NCI-H69 (cell line): Measurements from ENCODE around the gene NDOR1.

ENCODE experiments used
- DNase-seq: peaks from one replicate; lab custom pipeline; 2025; lab: John Stamatoyannopoulos, UW

Gene NDOR1

DNA sequence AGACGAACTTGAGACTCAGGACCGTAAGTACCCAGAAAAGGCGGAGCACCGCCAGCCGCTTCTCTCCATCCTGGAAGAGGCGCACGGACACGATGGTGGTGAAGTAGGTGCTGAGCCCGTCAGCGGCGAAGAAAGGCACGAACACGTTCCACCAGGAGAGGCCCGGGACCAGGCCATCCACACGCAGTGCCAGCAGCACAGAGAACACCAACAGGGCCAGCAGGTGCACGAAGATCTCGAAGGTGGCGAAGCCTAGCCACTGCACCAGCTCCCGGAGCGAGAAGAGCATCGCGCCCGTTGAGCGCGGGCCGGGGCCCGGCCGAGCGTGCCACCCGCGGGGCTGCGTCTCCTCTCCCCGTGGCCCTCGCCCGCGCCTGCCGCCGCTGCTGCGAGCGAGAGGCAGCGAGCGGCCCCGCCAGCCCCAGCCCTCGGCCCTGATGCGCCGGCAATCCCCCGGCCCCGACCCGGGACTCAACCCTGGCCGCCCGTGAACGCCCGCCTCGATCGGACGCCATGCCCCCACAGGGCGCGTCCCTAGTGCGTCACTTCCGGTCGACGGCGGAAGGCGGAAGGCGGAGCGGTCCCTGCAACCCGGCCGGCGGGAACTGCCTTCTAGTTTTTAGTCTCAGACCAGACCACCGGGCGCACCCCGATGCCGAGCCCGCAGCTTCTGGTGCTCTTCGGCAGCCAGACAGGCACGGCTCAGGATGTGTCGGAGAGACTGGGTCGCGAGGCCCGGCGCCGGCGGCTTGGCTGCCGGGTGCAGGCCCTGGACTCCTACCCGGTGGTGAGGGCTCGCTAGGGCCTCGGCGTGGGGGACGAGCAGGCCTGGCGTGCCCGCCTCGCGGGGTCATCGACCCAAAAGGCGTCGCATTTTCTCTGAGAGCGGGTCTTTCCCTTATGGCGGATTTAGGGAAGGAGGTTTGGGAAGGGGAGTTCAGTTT lies at the start of gene NDOR1, which contains the start of gene TMEM203:
Gene NDOR1 (plus strand): TSS at position 575 of the 944 bp plus-strand sequence. CDS start 78 bp downstream, at position 653.
Gene TMEM203 (minus strand): TSS at position 523 of the 944 bp plus-strand sequence. CDS start 234 bp downstream, at position 289.
- DNase-seq: peak; percentile 92

DNA sequence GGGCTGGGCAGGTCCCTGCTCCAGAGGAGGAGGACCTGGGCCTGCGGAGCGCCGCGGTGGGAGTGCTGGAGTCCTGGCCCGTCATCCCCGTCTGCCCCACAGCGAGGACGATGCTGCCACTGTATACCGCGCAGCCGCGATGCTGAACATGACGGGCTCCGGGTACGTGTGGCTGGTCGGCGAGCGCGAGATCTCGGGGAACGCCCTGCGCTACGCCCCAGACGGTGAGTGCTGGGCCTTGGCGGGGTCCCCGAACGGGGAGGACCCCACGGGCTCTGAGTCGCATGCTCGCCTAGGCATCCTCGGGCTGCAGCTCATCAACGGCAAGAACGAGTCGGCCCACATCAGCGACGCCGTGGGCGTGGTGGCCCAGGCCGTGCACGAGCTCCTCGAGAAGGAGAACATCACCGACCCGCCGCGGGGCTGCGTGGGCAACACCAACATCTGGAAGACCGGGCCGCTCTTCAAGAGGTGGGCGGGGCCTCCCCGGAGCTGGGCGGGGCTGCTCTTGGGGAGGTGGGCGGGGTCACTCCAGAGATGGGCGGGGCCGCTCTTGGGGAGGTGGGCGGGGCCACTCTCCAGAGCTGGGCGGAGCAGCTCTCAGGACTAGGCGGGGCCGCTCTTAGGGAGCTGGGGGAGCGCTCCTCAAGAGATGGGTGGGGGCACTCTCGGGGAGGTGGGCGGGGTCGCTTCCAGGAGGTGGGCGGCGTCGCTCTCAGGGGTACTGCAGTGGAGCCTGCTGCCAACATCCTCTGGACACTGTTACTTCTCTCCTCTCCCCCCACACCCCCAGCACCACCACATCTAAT lies 48.7 kb upstream of the NDOR1 start:
- peak; percentile 78 for DNase-seq

DNA sequence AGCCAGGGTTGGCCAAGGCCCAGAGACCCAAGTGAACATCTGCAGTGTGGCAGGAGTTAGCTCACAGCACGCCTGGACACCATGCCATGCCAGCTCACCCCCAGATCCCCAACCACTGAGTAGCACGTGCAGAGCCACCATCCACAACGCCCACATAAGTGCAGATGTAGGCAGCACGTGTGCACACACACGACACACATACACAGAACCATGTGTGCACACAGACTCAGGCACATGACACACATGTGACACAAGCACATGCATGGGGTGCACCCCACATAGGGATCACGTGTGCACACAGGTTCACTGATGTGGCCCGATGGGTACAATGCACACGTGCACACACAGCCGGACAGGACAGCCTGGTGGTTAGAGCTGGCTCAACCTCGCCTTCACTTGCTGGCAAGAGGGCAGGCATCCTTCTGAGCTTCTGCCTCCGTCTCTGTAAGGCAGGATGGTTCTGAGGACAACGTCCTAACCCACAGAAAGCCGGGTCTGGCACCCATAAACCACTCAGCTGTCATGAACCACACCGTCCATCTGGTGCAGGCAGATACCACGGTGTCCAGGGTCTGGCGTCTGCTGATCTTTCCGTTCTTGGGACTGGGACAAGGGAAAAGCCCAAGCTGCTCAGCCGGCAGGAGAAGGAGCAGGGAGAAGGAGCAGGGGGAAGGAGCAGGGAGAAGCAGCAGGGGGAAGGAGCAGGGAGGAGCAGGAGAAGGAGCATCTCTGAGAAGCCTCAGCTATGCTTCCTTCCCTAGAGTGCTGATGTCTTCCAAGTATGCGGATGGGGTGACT lies 47.7 kb upstream of the NDOR1 start:
- no peak for DNase-seq

DNA sequence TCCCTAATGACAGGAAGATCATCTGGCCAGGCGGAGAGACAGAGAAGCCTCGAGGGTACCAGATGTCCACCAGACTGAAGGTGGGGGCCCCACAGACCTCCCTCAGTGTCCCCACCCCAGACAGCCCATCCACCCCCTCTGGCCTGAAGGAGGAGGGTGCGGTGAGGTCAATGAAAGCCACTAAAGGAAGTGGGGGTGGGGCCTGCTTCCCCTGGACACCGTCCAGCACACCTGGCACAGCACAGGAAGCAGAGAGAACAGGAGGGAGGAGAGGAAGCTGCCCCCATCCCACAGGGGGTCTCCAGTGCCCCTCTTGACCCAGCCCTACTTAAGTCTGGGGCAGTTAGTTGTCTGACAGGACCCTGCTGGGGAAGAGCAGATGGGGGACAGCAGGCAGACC lies 46.9 kb upstream of the NDOR1 start:
- peak; percentile 72 for DNase-seq

DNA sequence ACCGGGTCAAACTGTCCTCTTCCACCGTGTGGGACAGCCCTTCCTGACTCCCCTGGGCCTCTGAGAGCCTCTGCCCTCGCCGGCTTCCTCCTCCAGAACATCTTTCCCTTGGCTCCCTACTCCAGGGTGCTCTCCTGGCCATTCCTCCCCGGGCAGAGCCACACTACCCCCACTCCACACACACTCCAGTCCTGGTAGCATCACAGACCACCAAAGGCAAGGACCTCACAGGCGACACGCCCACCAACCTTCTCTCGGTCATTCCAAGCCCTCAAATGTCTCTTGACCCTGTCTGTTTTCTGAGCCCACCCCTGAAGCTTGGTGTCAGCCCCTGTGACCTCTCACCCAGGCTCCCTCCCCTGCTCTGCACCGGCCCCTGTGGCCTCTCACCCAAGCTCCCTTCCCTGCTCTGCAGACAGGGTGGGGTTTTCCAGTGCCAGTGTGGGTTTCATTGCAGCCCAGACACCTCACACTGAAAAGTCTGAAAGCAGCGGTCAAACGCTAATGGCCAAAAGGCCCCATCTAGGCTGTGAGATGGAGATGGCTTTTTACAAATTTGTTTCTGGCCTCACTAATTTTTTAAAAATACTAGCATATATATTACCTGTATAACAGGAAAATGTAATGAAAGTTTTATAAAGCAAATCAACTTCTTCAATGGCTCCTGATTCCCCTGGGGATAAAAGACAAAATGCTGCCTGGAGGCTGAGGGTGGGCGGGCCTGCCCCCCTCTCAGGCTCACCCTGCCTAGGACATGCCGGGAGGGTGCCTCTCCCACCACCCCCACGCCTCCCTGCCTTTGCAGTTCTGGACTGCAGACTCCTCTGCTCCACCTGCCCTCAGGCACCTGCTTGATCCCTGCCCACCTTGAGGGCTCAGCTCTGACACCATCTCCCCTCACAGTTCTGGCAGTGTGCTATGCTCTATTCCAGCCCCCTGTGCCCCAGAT lies 46.1 kb upstream of the NDOR1 start:
- no peak for DNase-seq

DNA sequence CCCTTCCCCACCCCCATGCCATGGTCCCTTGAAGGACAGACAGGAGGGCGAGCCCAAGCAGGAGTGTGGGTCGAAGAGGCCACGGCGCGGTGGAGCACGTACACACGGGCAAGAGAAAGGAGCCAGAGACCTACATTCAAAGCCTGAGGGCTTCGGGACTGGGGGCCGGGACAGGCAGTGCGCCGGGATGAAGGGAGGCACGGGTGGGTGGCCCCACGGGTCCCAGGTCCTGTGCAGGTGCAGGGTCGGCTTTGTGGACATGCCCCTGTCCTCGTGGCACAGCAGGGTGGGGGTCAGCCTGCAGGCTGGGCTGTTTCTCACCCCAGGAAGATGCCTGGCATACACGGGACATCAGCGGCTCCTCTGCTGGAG lies 45.5 kb upstream of the NDOR1 start:
- no peak for DNase-seq

DNA sequence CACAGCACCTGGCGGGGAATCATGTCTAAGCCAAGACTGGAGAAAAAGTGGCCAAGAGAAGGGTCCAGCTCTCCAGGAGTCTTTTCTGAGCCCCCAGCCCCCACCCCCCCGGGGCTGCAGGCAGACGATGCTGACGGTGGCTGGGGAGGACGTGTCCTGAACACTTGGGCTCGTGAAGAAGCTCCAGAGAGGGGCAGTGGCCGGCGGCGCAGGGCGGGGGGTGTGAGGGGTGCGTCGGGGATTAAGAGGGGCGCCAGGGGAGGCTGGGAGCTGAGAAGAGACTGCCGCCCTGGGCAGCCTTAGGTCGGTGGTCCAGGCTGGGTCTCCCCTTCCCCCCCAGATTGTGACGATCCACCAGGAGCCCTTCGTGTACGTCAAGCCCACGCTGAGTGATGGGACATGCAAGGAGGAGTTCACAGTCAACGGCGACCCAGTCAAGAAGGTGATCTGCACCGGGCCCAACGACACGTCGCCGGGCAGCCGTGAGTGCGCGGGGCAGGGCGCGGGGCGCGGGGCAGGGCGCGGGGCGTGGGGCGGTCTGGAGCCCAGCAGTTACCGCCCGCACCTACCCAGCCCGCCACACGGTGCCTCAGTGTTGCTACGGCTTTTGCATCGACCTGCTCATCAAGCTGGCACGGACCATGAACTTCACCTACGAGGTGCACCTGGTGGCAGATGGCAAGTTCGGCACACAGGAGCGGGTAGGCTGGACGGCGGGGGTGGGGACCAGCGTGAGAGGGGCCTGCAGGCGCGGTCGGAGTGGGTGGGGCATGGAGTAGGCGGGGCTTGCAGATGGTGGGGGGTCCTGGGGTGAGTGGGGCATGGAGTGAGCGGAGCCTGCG lies 44.6 kb upstream of the NDOR1 start:
- DNase-seq: peak; percentile 93

DNA sequence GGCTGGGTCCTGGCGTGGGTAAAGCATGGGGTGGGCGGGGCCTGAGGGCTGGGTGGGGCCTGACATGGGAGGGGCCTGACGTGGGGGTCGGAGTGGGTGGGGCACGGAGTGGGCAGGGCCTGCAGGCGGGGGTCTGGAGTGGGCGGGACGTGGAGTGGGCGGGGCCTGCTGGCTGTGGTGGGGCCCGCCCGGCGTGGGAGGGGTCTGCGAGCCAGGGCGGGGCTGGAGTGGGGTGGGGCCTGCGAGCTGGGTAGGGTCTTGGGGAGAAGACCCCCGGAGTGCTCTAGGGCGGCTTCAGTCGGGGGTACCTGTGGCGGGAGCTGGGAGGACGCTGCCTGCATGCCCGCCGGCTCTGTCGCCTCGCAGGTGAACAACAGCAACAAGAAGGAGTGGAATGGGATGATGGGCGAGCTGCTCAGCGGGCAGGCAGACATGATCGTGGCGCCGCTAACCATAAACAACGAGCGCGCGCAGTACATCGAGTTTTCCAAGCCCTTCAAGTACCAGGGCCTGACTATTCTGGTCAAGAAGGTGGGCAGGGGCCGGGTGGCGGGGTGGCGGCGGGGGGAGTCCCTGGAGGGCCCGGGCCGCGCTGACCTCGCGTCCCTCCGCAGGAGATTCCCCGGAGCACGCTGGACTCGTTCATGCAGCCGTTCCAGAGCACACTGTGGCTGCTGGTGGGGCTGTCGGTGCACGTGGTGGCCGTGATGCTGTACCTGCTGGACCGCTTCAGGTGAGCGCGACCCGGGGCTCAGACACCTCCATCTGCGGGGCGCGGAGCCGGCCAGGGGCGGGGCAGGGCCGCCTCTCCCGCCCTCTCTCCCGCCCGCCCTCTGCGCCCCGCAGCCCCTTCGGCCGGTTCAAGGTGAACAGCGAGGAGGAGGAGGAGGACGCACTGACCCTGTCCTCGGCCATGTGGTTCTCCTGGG lies 43.7 kb upstream of the NDOR1 start:
- peak; percentile 83 for DNase-seq

DNA sequence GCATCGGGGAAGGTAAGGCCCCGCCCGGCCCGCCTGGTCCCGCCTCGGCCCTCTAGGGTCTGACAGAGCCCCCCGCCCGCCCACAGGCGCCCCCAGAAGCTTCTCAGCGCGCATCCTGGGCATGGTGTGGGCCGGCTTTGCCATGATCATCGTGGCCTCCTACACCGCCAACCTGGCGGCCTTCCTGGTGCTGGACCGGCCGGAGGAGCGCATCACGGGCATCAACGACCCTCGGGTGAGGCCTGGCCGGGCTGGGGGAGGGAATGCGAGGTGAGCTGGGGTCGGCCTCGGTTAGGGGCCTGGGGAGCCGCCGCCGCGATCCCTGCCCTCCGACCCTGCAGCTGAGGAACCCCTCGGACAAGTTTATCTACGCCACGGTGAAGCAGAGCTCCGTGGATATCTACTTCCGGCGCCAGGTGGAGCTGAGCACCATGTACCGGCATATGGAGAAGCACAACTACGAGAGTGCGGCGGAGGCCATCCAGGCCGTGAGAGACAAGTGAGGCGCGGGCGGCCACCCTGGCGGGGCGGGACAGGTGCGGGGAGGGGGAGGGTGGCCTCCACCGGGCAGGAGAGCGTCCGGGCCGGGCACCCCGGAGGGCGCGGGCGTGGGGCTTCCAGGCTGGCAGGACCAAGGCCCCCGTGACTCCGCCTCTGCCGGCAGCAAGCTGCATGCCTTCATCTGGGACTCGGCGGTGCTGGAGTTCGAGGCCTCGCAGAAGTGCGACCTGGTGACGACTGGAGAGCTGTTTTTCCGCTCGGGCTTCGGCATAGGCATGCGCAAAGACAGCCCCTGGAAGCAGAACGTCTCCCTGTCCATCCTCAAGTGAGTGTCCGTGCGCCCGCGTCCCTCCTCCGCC lies 42.8 kb upstream of the NDOR1 start:
- DNase-seq: peak; percentile 74

DNA sequence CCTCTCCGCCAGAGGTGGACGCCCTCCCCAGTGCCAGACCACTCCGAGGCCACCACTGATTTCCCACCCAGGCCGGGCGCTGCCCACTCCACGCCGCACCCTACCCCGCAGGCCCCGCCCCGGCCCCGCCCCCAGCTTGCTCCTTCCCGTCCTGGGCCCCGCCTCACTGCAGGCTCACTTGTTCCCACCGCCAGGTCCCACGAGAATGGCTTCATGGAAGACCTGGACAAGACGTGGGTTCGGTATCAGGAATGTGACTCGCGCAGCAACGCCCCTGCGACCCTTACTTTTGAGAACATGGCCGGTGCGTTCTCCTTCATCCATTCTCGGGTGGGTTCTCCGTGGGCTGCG lies 42.2 kb upstream of the NDOR1 start:
- no peak for DNase-seq

DNA sequence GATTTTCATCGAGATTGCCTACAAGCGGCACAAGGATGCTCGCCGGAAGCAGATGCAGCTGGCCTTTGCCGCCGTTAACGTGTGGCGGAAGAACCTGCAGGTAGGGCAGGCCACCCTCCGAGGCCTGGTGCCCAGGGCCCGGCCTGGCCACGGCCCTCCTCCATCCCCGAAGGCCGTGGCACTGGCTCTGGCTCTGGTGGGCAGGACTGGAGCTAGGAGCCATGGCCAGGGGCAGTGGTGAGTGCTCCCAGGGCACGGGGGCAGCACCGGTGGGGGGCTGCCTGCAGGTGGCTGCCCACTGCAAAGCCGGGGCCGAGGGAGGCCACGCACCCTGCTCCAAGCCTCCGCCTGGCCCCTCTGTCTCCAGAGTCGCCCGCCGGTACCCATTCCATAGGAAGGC lies 41.7 kb upstream of the NDOR1 start:
- no peak for DNase-seq

DNA sequence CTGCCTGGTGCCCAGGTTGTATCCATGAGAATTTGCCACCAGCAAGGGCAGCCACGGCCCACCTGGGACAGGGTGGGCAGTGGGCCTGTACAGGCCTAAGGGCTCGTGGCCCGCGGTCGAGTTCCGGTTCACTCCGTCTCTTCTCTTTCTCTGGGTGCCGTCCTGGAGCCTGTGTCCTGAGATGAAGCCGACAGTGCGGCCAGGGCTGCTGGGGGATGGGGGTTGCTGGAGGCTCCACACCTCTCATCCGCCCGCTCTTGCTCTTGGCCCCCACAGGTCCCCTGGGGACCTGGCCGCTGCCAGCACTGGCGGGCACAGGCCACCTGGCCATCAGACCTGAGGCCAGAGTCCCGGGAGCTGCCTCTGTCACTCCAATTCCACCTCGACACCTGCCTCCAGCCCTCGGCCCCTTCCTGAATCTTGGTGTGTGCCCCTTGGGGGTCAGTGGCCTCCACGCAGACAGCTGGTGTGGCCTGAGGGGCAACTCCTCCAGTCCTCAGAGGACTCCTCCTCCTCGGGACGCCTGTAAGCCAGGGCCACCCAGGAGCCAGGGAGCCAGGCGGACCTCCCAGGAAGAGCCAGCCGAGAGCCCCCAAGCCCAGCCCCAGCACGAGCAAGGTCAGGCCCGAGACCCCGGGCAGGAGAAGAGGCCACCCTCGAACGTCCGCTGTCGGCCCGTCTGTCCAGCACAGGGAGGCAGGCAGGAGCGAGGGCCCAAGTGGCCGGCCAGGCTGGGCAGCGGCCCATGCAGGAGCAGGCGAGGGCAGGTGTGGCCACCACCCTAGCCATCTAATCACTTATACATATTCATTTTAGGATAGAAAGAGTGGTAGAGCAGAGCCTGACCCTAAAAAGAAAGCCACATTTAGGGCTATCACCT lies 40.9 kb upstream of the NDOR1 start:
- DNase-seq: no peak

DNA sequence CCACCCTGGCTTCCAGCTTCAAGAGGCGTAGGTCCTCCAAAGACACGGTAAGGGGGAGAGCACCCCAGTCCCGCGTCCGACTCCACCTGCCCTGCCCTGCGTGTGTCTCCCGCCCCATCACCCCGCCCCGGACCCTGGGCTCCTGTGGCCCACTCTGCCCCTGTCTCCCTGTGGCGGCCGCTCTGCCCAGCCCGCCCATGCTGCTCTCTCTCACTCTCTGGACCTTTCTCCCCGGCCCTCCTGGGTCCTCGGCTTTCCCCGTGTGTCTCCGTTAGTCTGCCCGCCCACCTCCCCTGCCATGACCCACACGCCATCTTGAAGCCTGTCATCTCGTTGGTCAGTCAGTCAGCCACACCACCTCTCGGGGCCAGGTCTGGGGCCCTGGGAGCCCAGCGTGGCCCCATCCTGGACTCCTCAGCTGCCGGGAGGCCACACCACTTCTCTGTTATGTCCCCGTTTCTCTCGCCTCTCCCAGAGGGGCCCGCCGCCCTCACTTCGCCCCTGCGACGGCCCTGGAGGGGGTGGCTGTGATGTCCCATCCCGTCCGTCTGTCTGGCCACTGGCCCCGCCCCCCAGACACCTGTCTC lies 40.2 kb upstream of the NDOR1 start:
- DNase-seq: no peak

DNA sequence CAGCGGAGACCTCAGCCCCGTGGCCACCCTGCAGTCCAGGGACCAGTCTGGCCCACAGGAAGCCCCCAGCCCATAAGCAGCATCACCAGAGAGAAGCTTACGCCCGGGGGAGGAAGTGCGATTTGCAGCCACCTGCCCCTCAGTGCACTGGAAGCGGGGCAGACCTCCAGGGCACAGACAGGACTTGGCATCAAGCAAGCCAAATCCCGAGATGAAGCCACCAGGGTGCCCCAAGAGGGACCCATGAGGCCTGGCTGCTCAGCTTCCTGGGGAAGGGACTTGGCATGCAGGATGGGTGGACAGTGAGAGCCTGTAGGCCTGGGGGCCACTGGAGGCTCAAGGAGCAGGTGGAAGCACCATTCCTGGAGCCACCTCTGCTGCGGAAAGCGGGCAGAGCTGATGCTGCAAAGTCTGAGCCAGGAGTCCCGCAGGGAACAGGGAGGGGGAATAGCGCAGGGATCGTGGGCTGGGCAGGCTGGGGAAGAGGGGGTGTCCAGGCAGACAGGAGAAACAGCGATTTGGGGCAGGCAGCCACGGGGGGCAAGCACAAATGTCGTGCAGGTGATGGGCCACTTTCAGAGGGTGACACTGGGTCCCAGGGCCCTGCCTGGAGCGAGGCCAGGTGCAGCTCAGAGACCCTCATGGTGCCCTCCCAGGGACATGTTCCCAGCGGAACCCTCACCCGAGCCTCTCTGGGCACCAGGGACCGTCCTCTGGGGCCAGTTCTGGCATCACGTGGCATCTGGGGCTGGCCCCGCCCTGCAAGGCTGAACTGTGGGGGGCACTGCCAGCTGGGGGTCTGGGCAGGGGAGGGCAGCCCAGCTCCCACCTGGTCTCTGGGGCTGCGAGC lies 38.9 kb upstream of the NDOR1 start:
- no peak for DNase-seq

DNA sequence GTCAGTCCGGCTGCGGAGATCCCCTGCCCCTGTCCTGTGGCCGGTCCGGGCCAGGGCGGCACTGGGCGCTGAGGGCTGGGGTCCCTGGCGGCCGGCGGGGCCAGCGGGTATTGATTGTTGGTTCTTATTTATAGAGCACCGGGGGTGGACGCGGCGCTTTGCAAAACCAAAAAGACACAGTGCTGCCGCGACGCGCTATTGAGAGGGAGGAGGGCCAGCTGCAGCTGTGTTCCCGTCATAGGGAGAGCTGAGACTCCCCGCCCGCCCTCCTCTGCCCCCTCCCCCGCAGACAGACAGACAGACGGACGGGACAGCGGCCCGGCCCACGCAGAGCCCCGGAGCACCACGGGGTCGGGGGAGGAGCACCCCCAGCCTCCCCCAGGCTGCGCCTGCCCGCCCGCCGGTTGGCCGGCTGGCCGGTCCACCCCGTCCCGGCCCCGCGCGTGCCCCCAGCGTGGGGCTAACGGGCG lies 38.2 kb upstream of the NDOR1 start:
- DNase-seq: peak; percentile 56
